ENCODE measurements around the gene ADGRL3. TPM values are rescaled to one million over a fixed set of nuclear protein-coding genes. Genes with fewer than 3 reads are reported as not detected.

Gene ADGRL3
- total RNA-seq, 3 donors from 2014 or later (not counting 1 experiment from before 2014, with no cell fraction given), result not detected

DNA sequence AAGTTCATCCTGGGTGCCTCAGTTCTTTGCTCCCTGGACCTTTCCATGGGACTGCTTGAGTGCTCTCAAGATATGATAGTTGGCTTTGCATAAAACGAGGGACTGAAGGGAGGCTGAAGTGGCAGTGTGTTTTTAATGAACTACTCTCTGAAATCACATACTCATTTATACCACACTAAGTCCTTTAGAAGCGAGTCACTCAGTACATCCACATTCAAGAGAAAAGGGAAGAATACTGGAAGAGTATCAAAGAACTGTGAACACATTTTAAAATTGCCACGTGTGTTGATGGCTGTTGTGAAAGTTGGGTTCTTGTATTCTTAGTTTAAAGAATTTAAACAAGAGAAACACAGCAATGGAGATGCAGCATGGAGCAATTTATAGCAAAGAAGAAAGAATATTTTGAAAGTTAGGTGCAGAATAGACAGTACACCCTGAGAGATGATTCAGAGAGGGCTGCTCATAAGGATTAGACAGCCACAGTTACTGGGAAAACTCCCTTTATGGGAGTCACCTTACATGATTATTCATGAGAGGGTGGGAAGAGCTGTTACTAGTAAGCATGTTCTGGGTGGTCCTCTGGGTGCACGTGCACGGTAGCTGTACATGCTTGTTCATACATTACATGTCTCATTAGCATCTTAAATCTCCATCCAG lies 380.7 kb downstream of the ADGRL3 start:
- ATAC-seq (no peak), DNase-seq (no peak)
- no peak overlapping the region for H3K27ac ChIP-seq (ENCODE audit: low read length)
- intact Hi-C loops (cut with micrococcal nuclease), result no loop called here
- H3K9me3 ChIP-seq (ENCODE audit: control insufficient read depth, insufficient read depth, low read length), result no peaks in the 10 kb centered on the region
- H3K4me1 Mint-ChIP-seq, result no peaks in the 10 kb centered on the region
- H3K27me3 Mint-ChIP-seq (ENCODE audit: low read depth in 2 of 2), result no peaks in the 10 kb centered on the region
- H3K4me3 ChIP-seq (ENCODE audit: low read length), result no peak overlapping the region
- H3K27ac Mint-ChIP-seq, result no peak overlapping the region
- H3K4me3 Mint-ChIP-seq, result no peak overlapping the region
- H3K9me3 Mint-ChIP-seq, result peaks cover 20 to 25% of the 10 kb centered on the region in 2 donors
- no peaks in the 10 kb centered on the region for H3K36me3 ChIP-seq (ENCODE audit: control insufficient read depth, insufficient read depth, low read length)
- H3K36me3 Mint-ChIP-seq, result no peaks in the 10 kb centered on the region
- no peaks in the 10 kb centered on the region for H3K4me1 ChIP-seq (ENCODE audit: control insufficient read depth, insufficient read depth, low read length)
- WGBS (ENCODE audit: insufficient coverage), result 88% methylated on average over 1 of the region's 5 CpGs
- TF ChIP-seq CTCF (IDR thresholded peaks at IDR 0.05), result no peak
- no peaks in the 10 kb centered on the region for H3K27me3 ChIP-seq (ENCODE audit: control insufficient read depth, insufficient read depth, low read length)

GRCh38 chr4:61583696-61584095 lies 383.6 kb downstream of the ADGRL3 start:
- H3K27ac ChIP-seq (ENCODE audit: low read length), result no peak overlapping the region
- H3K4me1 ChIP-seq (ENCODE audit: control insufficient read depth, insufficient read depth, low read length), result no peaks in the 10 kb centered on the region
- 100% methylated on average over 1 of the region's 1 CpG for WGBS (ENCODE audit: insufficient coverage)
- Mint-ChIP-seq H3K9me3 (peaks cover 15 to 18% of the 10 kb centered on the region in 2 donors), H3K36me3 (no peaks in the 10 kb centered on the region), H3K4me3 (no peak overlapping the region), H3K27ac (no peak overlapping the region), H3K4me1 (no peaks in the 10 kb centered on the region), H3K27me3 (ENCODE audit: low read depth in 2 of 2) (no peaks in the 10 kb centered on the region)
- intact Hi-C loops (cut with micrococcal nuclease), result no loop called here
- H3K36me3 ChIP-seq (ENCODE audit: control insufficient read depth, insufficient read depth, low read length), result no peaks in the 10 kb centered on the region
- ATAC-seq (no peak), DNase-seq (no peak)
- no peak for TF ChIP-seq CTCF (IDR thresholded peaks at IDR 0.05)
- no peak overlapping the region for H3K4me3 ChIP-seq (ENCODE audit: low read length)
- no peaks in the 10 kb centered on the region for H3K27me3 ChIP-seq (ENCODE audit: control insufficient read depth, insufficient read depth, low read length)
- H3K9me3 ChIP-seq (ENCODE audit: control insufficient read depth, insufficient read depth, low read length), result peaks cover 3% of the 10 kb centered on the region

DNA sequence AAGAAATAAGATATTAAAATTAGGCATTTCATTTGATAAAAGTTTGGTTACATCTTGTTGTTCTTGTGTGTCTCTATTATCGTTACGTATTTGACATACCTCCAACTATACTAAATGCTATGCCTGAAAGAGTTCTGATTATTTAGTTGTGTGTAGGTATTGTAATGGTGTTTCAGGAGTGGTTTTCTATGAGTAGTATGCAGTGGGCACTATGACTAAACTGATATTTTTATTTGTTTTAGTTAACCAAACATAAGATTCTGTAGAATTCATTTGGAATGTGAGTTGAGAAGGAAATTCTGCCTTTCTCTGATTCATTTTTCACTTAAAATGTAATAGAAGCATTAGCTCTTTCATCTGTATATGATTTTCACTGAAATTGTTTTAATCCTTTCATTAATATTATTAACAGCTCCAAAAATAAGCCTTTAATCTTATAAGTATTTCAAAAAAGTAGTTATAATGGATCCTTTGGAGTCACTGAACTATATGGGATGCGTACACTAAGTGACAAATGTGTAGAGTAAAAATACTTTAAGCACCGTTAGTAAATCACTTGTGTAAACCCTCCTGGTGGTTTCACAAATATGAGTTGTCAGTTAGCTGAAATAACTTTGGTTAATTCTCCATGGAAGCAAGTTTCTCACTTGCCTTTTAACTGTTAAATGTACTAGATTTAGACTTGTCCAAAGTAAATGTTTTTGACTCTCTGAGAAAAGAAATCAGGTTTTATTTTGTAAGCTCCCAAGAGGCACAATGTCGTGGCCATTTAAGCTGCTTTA lies 388.7 kb downstream of the ADGRL3 start:
- H3K9me3 Mint-ChIP-seq, result peaks cover 9 to 11% of the 10 kb centered on the region in 2 donors
- no peak overlapping the region for H3K27ac Mint-ChIP-seq
- ATAC-seq, result no peak
- H3K36me3 ChIP-seq (ENCODE audit: control insufficient read depth, insufficient read depth, low read length), result no peaks in the 10 kb centered on the region
- no peak for TF ChIP-seq CTCF (IDR thresholded peaks at IDR 0.05)
- intact Hi-C loops (cut with micrococcal nuclease), result no loop called here
- no peak overlapping the region for H3K4me3 Mint-ChIP-seq
- peaks cover 3% of the 10 kb centered on the region for H3K9me3 ChIP-seq (ENCODE audit: control insufficient read depth, insufficient read depth, low read length)
- no peak overlapping the region for H3K4me3 ChIP-seq (ENCODE audit: low read length)
- no peaks in the 10 kb centered on the region for H3K27me3 Mint-ChIP-seq (ENCODE audit: low read depth in 2 of 2)
- H3K36me3 Mint-ChIP-seq, result no peaks in the 10 kb centered on the region
- H3K4me1 ChIP-seq (ENCODE audit: control insufficient read depth, insufficient read depth, low read length), result no peaks in the 10 kb centered on the region
- DNase-seq, result no peak
- H3K27ac ChIP-seq (ENCODE audit: low read length), result no peak overlapping the region
- H3K4me1 Mint-ChIP-seq, result no peaks in the 10 kb centered on the region
- no peaks in the 10 kb centered on the region for H3K27me3 ChIP-seq (ENCODE audit: control insufficient read depth, insufficient read depth, low read length)
- WGBS (ENCODE audit: insufficient coverage), result 85% methylated on average over 3 of the region's 5 CpGs
